Measurements from ENCODE around the gene YWHAB. TPM values are rescaled to one million over a fixed set of nuclear protein-coding genes. Genes with fewer than 3 reads are reported as not detected.

Gene YWHAB
- total and polyA plus RNA-seq, 2 of the 4 experiments (the other 2 are of a cell fraction): 78.0 to 102 TPM

GRCh38 chr20:44869471-44869870 lies 16.0 kb upstream of the YWHAB start:
- in situ Hi-C loops (cut with MboI; ENCODE audit: low sequenced_read_pairs): loop anchor here (5.0 to 25.0 kb wide), 3 partner anchors 127 to 482 kb away; no protein-coding TSS in a partner anchor
- POLR2A ChIA-PET (ENCODE audit: unreplicated experiment): no interaction called here
- ATAC-seq (ENCODE audit: low read depth): no peak

More at GRCh38 chr20:44869471-44869870, 16.0 kb upstream of the YWHAB start:
- Histone ChIP-seq H2BK20ac (ENCODE audit: low read depth, low read length) (no peak overlapping the region), H2AK9ac (replicated peaks; ENCODE audit: low read depth, low read length, poor library complexity) (no peak overlapping the region), H4K20me1 (ENCODE audit: insufficient read depth, low read length) (no peaks in the 10 kb centered on the region), H3K56ac (ENCODE audit: extremely low read depth, insufficient read depth, low read length) (no peak overlapping the region), H3K9ac (ENCODE audit: low read depth, low read length) (no peak overlapping the region), H3K14ac (replicated peaks; ENCODE audit: low read depth, low read length) (no peak overlapping the region), H3K9me1 (ENCODE audit: insufficient read depth, low read length) (no peaks in the 10 kb centered on the region), H3K4ac (ENCODE audit: low read depth, low read length) (no peak overlapping the region), H3K18ac (ENCODE audit: low read depth, low read length) (no peak overlapping the region), H3K36me3 (ENCODE audit: control insufficient read depth, insufficient read depth, low read length) (no peaks in the 10 kb centered on the region), H3K4me2 (ENCODE audit: low read depth, low read length) (no peak overlapping the region), H2BK5ac (ENCODE audit: low read depth, low read length, poor library complexity, severe bottlenecking) (no peak overlapping the region), H4K91ac (ENCODE audit: insufficient read depth, low read depth, low read length) (no peak overlapping the region), H3K4me3 (ENCODE audit: insufficient read depth, low read depth, low read length) (no peak overlapping the region), H3K4me1 (ENCODE audit: control insufficient read depth, insufficient read depth, low read length) (no peaks in the 10 kb centered on the region), H3K79me1 (ENCODE audit: low read depth in 1 of 2, low read length in 2 of 2) (no peaks in the 10 kb centered on the region), H4K5ac (ENCODE audit: low read depth, low read length) (no peak overlapping the region), H3K23ac (ENCODE audit: low read depth, low read length) (no peak overlapping the region), H2AK5ac (ENCODE audit: low read depth, low read length) (no peak overlapping the region), H2BK15ac (ENCODE audit: low read depth, low read length) (no peak overlapping the region), H3K9me3 (ENCODE audit: control insufficient read depth, insufficient read depth, low read length) (no peaks in the 10 kb centered on the region), H4K8ac (ENCODE audit: low read depth in 2 of 2, low read length in 2 of 2) (no peak overlapping the region), H2AFZ (replicated peaks; ENCODE audit: low read length, poor library complexity) (no peak overlapping the region), H3K27ac (ENCODE audit: insufficient read depth, low read length) (no peak overlapping the region), H3K27me3 (ENCODE audit: control insufficient read depth, insufficient read depth, low read length) (peaks cover 29% of the 10 kb centered on the region), H2BK120ac (ENCODE audit: low read depth, low read length) (no peak overlapping the region)
- DNase-seq: no peak
- CTCF ChIA-PET: interaction anchor here (1.1 kb wide), 1 partner anchor 17 kb away, joined by 3 read pairs; no protein-coding TSS in a partner anchor
- no TSS peak for BruUV-seq (replicated peaks)
- dilution Hi-C loops (cut with HindIII; ENCODE audit: low sequenced_read_pairs, unreplicated experiment): no loop called here
- WGBS, 2 experiments (ENCODE audit: extremely low coverage in 2 of 2, insufficient read length in 1 of 2): no CpG with 5 or more reads among the region's 5 CpGs
- TF ChIP-seq, protein P1, sequence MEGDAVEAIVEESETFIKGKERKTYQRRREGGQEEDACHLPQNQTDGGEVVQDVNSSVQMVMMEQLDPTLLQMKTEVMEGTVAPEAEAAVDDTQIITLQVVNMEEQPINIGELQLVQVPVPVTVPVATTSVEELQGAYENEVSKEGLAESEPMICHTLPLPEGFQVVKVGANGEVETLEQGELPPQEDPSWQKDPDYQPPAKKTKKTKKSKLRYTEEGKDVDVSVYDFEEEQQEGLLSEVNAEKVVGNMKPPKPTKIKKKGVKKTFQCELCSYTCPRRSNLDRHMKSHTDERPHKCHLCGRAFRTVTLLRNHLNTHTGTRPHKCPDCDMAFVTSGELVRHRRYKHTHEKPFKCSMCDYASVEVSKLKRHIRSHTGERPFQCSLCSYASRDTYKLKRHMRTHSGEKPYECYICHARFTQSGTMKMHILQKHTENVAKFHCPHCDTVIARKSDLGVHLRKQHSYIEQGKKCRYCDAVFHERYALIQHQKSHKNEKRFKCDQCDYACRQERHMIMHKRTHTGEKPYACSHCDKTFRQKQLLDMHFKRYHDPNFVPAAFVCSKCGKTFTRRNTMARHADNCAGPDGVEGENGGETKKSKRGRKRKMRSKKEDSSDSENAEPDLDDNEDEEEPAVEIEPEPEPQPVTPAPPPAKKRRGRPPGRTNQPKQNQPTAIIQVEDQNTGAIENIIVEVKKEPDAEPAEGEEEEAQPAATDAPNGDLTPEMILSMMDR (conservative IDR thresholded peaks at IDR 0.05; ENCODE audit: low read depth, low read length): no peak
- TF ChIP-seq MXI1 (IDR thresholded peaks at IDR 0.05; ENCODE audit: borderline replicate concordance, low read depth, low read length): no peak
- TF ChIP-seq MAFK (IDR thresholded peaks at IDR 0.05; ENCODE audit: low read depth, low read length): no peak
- TF ChIP-seq, protein P2, sequence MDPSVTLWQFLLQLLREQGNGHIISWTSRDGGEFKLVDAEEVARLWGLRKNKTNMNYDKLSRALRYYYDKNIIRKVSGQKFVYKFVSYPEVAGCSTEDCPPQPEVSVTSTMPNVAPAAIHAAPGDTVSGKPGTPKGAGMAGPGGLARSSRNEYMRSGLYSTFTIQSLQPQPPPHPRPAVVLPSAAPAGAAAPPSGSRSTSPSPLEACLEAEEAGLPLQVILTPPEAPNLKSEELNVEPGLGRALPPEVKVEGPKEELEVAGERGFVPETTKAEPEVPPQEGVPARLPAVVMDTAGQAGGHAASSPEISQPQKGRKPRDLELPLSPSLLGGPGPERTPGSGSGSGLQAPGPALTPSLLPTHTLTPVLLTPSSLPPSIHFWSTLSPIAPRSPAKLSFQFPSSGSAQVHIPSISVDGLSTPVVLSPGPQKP (IDR thresholded peaks at IDR 0.05; ENCODE audit: borderline replicate concordance, low read depth, low read length): no peak
- no peak for TF ChIP-seq NFE2L2 (IDR thresholded peaks at IDR 0.05; ENCODE audit: low read depth, low read length)
- no peak for TF ChIP-seq RFX5 (IDR thresholded peaks at IDR 0.05; ENCODE audit: low read depth, low read length)
- no peak for TF ChIP-seq FOS (IDR thresholded peaks at IDR 0.05; ENCODE audit: low read depth, low read length)
- TF ChIP-seq SMC3 (IDR thresholded peaks at IDR 0.05; ENCODE audit: low read depth, low read length): no peak
- TF ChIP-seq USF2 (IDR thresholded peaks at IDR 0.05; ENCODE audit: low read depth, low read length): no peak
- intact Hi-C loops (cut with micrococcal nuclease): no loop called here

Measured in IMR-90 (cell line).